HepG2 (cell line): ENCODE results near the gene LCTL. TPM values are rescaled to one million over a fixed set of nuclear protein-coding genes. Genes with fewer than 3 reads are reported as not detected.

Experiments
- FOXA1 ChIP-seq, 2 experiments: fragments of 450-650 bp in 1 of 2; sonication (generic) in 1 of 2; formaldehyde crosslinking in 1 of 2; IDR thresholded peaks; 2 replicates each; pipeline versions ENCODE4 v1.4.0 to v1.6.1; 2016 to 2020; ENCODE audit warnings: missing genetic modification reagents in 1 of 2
- HDAC2 ChIP-seq: sonication (generic); formaldehyde crosslinking; IDR thresholded peaks from 2 replicates; pipeline ENCODE4 v1.4.0; 2020; ENCODE audit warnings: missing genetic modification reagents
- HOXA5 ChIP-seq: sonication (generic); formaldehyde crosslinking; IDR thresholded peaks from 2 replicates; pipeline ENCODE4 v1.4.0; 2020; ENCODE audit warnings: missing genetic modification reagents
- HOXA9 ChIP-seq: sonication (generic); formaldehyde crosslinking; IDR thresholded peaks from 2 replicates; pipeline ENCODE4 v1.8.1; 2022; ENCODE audit warnings: missing genetic modification reagents, mild to moderate bottlenecking, moderate library complexity, borderline replicate concordance
- JDP2 ChIP-seq: sonication (generic); formaldehyde crosslinking; IDR thresholded peaks from 2 replicates; pipeline ENCODE4 v1.8.1; 2022; ENCODE audit warnings: missing genetic modification reagents, borderline replicate concordance
- KLF9 ChIP-seq: IDR thresholded peaks from 2 replicates; pipeline ENCODE4 v1.6.1; 2016; ENCODE audit warnings: low read depth
- NFIB ChIP-seq: sonication (generic); formaldehyde crosslinking; IDR thresholded peaks from 2 replicates; pipeline ENCODE4 v1.9.0; 2021; ENCODE audit warnings: missing genetic modification reagents, mild to moderate bottlenecking, borderline replicate concordance
- PAWR ChIP-seq: sonication (generic); formaldehyde crosslinking; IDR thresholded peaks from 2 replicates; pipeline ENCODE4 v1.4.0; 2020; ENCODE audit warnings: missing genetic modification reagents, mild to moderate bottlenecking, borderline replicate concordance
- PCBP2 ChIP-seq: fragments of 200-400 bp; formaldehyde crosslinking; optimal IDR thresholded peaks from 2 replicates; pipeline ENCODE3; 2018; ENCODE audit warnings: low read length, low read depth; ENCODE audit not compliant: poor library complexity, severe bottlenecking
- REL ChIP-seq: sonication (generic); formaldehyde crosslinking; conservative IDR thresholded peaks from 2 replicates; pipeline ENCODE4 v1.8.0; 2022; ENCODE audit warnings: mild to moderate bottlenecking, missing genetic modification reagents, moderate library complexity
- SRSF9 ChIP-seq: fragments of 200-400 bp; formaldehyde crosslinking; IDR thresholded peaks from 2 replicates; pipeline ENCODE4 v1.6.1; 2018; ENCODE audit warnings: borderline replicate concordance, mild to moderate bottlenecking, low read depth, low read length; ENCODE audit not compliant: insufficient read depth, poor library complexity, severe bottlenecking
- TBP ChIP-seq: sonication (generic); formaldehyde crosslinking; IDR thresholded peaks from 2 replicates; pipeline ENCODE4 v1.5.0; 2020; ENCODE audit warnings: missing genetic modification reagents
- YEATS4 ChIP-seq: sonication (generic); formaldehyde crosslinking; IDR thresholded peaks from 2 replicates; pipeline ENCODE4 v1.4.0; 2020; ENCODE audit warnings: missing genetic modification reagents, borderline replicate concordance
- polyA plus RNA-seq, 8 experiments: library from polyadenylated mRNA; depleted of rRNA in 3 of 8; stranded (reverse) in 7 of 8; unstranded in 1 of 8; fragments of >200 nt; fragmentation: Illumina TruSeq in 4 of 8; extraction: Trizol in 4 of 8; gene quantifications; 2 replicates each; pipeline versions ENCODE4 v1.2.1 to v1.2.3, GENCODE V29; 2011 to 2016; ENCODE audit warnings: low read depth in 4 of 8, missing spikeins in 1 of 8, mixed read lengths in 1 of 8; ENCODE audit not compliant: insufficient read depth in 1 of 8
- total RNA-seq, 5 experiments: library from RNA; depleted of rRNA; stranded (reverse); fragments of >200 nt; fragmentation: Illumina TruSeq; extraction: Trizol; gene quantifications; 2 replicates each; pipeline ENCODE4 v1.2.3, GENCODE V29; 2016; ENCODE audit warnings: low read depth in 1 of 5
- TF ChIP-seq, protein P1 (sequence below): sonication (generic); formaldehyde crosslinking; conservative IDR thresholded peaks from 2 replicates; pipeline ENCODE4 v1.5.0; 2020; ENCODE audit warnings: missing genetic modification reagents
- TF ChIP-seq, protein P2 (sequence below): sonication (generic); formaldehyde crosslinking; IDR thresholded peaks from 2 replicates; pipeline ENCODE4 v1.8.1; 2023; ENCODE audit warnings: missing genetic modification reagents, inconsistent platforms, borderline replicate concordance
- TF ChIP-seq, protein P3 (sequence below): sonication (generic); formaldehyde crosslinking; IDR thresholded peaks from 2 replicates; pipeline ENCODE4 v1.5.0; 2020; ENCODE audit warnings: missing genetic modification reagents
- TF ChIP-seq, protein P4 (sequence below): sonication (generic); formaldehyde crosslinking; IDR thresholded peaks from 2 replicates; pipeline ENCODE4 v1.5.1; 2020; ENCODE audit warnings: mild to moderate bottlenecking, missing genetic modification reagents, moderate library complexity

The LCTL gene
- total and polyA plus RNA-seq, 2 of the 13 experiments (the other 11 are each of a cell fraction or from before 2014, with no cell fraction given): 0.96 to 1.4 TPM

DNA sequence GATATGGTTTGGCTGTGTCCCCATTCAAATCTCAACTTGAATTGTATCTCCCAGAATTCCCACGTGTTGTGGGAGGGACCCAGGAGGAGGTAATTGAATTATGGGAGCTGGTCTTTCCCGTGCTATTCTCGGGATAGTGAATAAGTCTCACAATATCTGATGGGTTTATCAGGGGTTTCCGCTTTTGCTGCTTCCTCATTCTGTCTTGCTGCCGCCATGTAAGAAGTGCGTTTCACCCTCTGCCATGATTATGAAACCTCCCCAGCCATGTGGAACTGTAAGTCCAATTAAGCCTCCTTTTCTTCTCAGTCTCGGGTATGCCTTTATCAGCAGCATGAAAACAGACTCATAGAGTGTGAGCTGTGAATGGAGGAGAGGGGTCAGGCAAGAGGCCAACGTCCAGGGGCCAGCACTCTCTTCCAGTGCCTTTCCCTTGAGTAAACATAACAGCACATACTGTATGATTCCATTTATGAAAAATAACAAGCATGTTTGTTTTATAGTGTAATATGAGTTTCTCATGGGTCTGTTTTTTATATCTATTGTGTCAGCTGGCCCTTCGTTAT, 16.3 kb upstream of the LCTL start (continued):
- TF ChIP-seq, protein P1, sequence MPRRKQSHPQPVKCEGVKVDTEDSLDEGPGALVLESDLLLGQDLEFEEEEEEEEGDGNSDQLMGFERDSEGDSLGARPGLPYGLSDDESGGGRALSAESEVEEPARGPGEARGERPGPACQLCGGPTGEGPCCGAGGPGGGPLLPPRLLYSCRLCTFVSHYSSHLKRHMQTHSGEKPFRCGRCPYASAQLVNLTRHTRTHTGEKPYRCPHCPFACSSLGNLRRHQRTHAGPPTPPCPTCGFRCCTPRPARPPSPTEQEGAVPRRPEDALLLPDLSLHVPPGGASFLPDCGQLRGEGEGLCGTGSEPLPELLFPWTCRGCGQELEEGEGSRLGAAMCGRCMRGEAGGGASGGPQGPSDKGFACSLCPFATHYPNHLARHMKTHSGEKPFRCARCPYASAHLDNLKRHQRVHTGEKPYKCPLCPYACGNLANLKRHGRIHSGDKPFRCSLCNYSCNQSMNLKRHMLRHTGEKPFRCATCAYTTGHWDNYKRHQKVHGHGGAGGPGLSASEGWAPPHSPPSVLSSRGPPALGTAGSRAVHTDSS: no peak
- TF ChIP-seq HOXA9 (no peak), REL (no peak), NFIB (no peak), TBP (CRISPR knock-in tag) (no peak), HOXA5 (CRISPR knock-in tag) (no peak), SRSF9 (no peak), PCBP2 (no peak), KLF9 (CRISPR knock-in tag) (no peak), YEATS4 (CRISPR knock-in tag) (no peak; the same call in 1 of the 2 replicates), FOXA1 (IDR thresholded peaks at IDR 0.05) (no peak), FOXA1 (CRISPR knock-in tag; IDR thresholded peaks at IDR 0.05) (no peak), PAWR (CRISPR knock-in tag) (no peak), HDAC2 (no peak), JDP2 (CRISPR knock-in tag) (no peak)
- TF ChIP-seq, protein P2, sequence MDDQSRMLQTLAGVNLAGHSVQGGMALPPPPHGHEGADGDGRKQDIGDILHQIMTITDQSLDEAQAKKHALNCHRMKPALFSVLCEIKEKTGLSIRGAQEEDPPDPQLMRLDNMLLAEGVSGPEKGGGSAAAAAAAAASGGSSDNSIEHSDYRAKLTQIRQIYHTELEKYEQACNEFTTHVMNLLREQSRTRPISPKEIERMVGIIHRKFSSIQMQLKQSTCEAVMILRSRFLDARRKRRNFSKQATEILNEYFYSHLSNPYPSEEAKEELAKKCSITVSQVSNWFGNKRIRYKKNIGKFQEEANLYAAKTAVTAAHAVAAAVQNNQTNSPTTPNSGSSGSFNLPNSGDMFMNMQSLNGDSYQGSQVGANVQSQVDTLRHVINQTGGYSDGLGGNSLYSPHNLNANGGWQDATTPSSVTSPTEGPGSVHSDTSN (CRISPR knock-in tag): no peak
- TF ChIP-seq, protein P3, sequence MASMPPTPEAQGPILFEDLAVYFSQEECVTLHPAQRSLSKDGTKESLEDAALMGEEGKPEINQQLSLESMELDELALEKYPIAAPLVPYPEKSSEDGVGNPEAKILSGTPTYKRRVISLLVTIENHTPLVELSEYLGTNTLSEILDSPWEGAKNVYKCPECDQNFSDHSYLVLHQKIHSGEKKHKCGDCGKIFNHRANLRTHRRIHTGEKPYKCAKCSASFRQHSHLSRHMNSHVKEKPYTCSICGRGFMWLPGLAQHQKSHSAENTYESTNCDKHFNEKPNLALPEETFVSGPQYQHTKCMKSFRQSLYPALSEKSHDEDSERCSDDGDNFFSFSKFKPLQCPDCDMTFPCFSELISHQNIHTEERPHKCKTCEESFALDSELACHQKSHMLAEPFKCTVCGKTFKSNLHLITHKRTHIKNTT (CRISPR knock-in tag): no peak
- TF ChIP-seq, protein P4, sequence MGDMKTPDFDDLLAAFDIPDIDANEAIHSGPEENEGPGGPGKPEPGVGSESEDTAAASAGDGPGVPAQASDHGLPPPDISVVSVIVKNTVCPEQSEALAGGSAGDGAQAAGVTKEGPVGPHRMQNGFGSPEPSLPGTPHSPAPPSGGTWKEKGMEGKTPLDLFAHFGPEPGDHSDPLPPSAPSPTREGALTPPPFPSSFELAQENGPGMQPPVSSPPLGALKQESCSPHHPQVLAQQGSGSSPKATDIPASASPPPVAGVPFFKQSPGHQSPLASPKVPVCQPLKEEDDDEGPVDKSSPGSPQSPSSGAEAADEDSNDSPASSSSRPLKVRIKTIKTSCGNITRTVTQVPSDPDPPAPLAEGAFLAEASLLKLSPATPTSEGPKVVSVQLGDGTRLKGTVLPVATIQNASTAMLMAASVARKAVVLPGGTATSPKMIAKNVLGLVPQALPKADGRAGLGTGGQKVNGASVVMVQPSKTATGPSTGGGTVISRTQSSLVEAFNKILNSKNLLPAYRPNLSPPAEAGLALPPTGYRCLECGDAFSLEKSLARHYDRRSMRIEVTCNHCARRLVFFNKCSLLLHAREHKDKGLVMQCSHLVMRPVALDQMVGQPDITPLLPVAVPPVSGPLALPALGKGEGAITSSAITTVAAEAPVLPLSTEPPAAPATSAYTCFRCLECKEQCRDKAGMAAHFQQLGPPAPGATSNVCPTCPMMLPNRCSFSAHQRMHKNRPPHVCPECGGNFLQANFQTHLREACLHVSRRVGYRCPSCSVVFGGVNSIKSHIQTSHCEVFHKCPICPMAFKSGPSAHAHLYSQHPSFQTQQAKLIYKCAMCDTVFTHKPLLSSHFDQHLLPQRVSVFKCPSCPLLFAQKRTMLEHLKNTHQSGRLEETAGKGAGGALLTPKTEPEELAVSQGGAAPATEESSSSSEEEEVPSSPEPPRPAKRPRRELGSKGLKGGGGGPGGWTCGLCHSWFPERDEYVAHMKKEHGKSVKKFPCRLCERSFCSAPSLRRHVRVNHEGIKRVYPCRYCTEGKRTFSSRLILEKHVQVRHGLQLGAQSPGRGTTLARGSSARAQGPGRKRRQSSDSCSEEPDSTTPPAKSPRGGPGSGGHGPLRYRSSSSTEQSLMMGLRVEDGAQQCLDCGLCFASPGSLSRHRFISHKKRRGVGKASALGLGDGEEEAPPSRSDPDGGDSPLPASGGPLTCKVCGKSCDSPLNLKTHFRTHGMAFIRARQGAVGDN (CRISPR knock-in tag): no peak
